ENCODE measurements around the gene MBOAT1. TPM values are rescaled to one million over a fixed set of nuclear protein-coding genes. Genes with fewer than 3 reads are reported as not detected.
"Not testable (repeated sequence)": the region's sequence is repeated elsewhere in the genome, so short reads cannot be mapped to it uniquely, and the experiment has no call there.

MBOAT1 gene
- total RNA-seq, 2 experiments from 2014 or later, result 14.1 to 14.8 TPM

DNA sequence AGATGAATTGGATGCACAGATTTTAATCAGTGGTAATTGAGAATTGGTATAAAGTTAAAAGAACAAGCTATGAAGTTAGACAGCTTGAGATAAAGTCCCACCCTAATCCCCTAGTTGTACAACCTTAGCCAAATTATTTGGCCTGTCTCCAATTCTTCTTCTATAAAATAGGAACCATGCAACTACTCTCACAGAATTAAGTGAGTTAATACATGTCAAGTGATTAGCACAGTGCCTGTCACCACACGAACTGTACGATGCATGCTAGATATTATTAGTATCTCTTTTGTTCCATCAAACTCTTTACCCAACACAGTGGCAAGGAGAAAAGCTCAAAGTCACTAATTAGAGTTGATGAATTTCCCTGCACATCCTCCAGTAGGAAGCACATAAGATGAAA, 44.7 kb downstream of the MBOAT1 start:
- DNase-seq (no peak), ATAC-seq (ENCODE audit: low read depth) (no peak)
- POLR2A ChIA-PET, result no interaction called here
- Mint-ChIP-seq H3K27ac (no peak overlapping the region), H3K4me1 (peaks cover 4% of the 10 kb centered on the region), H3K36me3 (peaks cover 19% of the 10 kb centered on the region), H3K27me3 (no peaks in the 10 kb centered on the region), H3K4me3 (no peak overlapping the region), H3K9me3 (peaks cover 2% of the 10 kb centered on the region)

DNA sequence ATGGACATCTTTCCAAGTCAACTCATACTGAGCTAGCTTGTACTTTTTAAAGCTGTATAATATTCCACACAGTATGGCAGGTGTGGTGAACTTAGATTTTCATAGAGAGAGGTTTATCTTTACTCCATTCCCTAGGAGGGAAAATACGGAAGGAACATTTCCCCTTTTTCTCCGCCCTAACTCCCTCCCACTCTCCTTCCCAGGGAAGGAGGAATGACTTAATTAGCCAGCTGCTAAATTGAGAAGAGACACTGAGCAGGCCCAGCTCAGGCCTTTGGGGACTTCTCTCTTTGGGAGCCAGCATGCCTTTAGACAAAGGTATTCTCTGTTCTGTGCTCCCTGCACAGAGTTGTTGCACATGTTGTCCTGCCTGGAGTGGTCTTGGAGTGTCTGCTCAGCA, 46.1 kb downstream of the MBOAT1 start:
- no peak overlapping the region for H3K4me3 Mint-ChIP-seq
- no peak for ATAC-seq (ENCODE audit: low read depth)
- DNase-seq, result no peak
- H3K9me3 Mint-ChIP-seq, result peaks cover 2% of the 10 kb centered on the region
- H3K27me3 Mint-ChIP-seq, result no peaks in the 10 kb centered on the region
- H3K36me3 Mint-ChIP-seq, result peaks cover 17% of the 10 kb centered on the region
- H3K4me1 Mint-ChIP-seq, result peaks cover 4% of the 10 kb centered on the region
- H3K27ac Mint-ChIP-seq, result no peak overlapping the region
- POLR2A ChIA-PET, result no interaction called here

DNA sequence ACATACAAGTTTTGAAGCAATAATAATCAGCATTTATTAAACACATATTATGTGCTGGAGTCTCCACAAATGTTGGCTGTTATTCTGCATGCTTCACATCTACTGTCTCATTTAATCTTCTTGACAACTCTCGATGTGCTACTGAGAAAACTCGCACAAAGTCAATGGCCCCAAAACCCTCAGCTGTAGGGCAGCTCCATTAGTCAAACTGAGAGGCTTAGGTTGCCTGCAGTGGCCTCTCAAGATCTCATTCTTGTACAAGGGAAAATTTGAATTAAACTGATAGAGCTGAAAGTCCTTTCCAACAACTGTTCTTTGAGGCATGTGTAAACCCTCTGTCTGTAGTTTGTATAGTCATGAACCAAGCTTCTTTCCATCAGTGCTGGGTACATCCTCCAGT, 49.8 kb downstream of the MBOAT1 start:
- H3K36me3 Mint-ChIP-seq, result peaks cover 13% of the 10 kb centered on the region
- peaks cover 1% of the 10 kb centered on the region for H3K4me1 Mint-ChIP-seq
- H3K27me3 Mint-ChIP-seq, result no peaks in the 10 kb centered on the region
- H3K4me3 Mint-ChIP-seq, result no peak overlapping the region
- DNase-seq, result no peak
- POLR2A ChIA-PET, result no interaction called here
- no peak for ATAC-seq (ENCODE audit: low read depth)
- H3K9me3 Mint-ChIP-seq, result peaks cover 2% of the 10 kb centered on the region
- no peak overlapping the region for H3K27ac Mint-ChIP-seq

DNA sequence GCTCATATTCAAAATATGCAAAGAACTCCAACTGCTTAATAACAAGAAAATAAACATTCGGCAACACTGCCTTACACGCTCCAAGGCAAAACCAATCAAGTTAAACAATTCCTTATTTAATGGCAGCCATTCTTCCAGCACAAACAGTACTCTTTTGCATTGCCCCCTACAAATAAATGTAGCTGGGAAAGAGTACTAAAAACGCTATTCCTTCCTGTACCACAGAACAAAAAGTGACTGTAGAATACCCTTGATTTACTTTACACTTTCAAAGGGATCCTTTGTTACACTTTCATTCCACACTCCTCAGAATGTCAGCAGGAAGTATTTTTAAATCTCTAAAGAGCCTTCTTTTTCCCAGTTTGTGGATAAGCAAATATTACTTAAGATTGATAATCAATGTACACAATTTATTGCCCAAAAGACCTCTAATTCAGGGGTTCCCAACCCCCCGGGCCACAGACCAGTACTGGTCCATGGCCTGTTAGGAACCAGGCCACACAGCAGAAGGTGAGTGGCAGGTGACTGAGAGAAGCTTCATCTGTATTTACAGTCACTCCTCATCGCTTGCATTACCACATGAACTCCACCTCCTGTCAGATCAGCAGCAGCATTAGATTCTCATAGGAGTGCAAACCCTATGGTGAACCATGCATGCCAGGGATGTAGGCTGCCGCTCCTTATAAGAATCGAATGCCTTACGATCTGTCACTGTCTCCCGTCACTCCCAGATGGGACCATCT, 51.6 kb downstream of the MBOAT1 start:
- no peak overlapping the region for H3K27ac Mint-ChIP-seq
- peaks cover 1% of the 10 kb centered on the region for H3K4me1 Mint-ChIP-seq
- DNase-seq, result no peak
- H3K4me3 Mint-ChIP-seq, result no peak overlapping the region
- H3K27me3 Mint-ChIP-seq, result no peaks in the 10 kb centered on the region
- H3K9me3 Mint-ChIP-seq, result no peaks in the 10 kb centered on the region
- no peak for ATAC-seq (ENCODE audit: low read depth)
- peaks cover 2% of the 10 kb centered on the region for H3K36me3 Mint-ChIP-seq
- POLR2A ChIA-PET, result no interaction called here

DNA sequence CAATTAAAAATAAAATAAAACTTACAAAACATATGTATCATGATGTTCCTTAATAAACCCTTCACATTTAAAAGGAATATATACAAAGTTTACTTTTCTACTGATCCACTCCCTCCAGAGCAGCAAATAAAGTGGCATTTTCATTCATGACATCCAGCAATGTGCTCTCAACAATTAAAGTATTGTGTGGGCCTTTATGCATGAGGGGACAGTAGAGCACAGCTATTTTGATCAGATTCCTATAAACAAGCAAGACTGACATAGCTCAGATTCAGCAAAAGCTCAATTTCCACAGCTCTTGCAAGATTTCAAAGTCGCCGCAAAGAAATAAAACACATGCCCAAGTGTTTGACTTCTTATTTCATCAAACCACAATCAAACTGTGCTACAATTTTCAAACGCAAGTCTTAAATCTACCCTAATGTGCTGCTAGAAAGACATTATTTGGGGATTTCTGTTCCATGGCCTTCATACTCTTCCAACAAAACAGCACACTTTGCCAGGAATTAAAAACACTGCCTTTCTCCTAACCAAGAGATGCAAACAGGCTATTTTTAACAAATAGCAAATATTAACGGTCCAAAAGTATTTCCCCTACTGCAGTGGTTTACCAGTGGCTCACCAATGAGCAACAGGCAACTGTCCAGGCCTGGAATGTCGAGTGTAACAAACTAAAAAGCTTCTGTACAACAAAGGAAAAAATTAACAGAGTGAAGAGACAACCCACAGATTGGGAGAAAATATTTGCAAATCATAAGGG, 52.3 kb downstream of the MBOAT1 start:
- H3K4me1 Mint-ChIP-seq, result peaks cover 1% of the 10 kb centered on the region
- no peak overlapping the region for H3K4me3 Mint-ChIP-seq
- no peak overlapping the region for H3K27ac Mint-ChIP-seq
- H3K27me3 Mint-ChIP-seq, result no peaks in the 10 kb centered on the region
- DNase-seq (no peak), ATAC-seq (ENCODE audit: low read depth) (no peak)
- H3K36me3 Mint-ChIP-seq, result peaks cover 2% of the 10 kb centered on the region
- no peaks in the 10 kb centered on the region for H3K9me3 Mint-ChIP-seq
- POLR2A ChIA-PET, result no interaction called here

DNA sequence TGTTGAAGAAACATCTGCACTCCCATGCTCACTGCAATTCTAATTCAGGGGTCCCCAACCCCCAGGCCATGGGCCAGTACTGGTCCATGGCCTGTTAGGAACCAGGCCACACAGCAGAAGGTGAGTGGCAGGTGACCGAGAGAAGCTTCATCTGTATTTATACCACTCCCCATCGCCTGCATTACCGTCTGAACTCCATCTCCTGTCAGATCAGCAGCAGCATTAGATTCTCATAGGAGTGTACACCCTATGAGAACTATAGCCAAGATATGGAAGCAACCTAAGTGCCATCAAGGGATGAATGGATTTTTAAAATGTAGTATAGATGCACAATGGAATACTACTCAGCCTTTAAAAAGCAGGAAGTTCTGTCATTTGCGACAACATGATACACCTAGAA, 53.2 kb downstream of the MBOAT1 start:
- DNase-seq (no peak), ATAC-seq (ENCODE audit: low read depth) (no peak)
- no peak overlapping the region for H3K27ac Mint-ChIP-seq
- H3K4me3 Mint-ChIP-seq, result no peak overlapping the region
- H3K9me3 Mint-ChIP-seq, result no peaks in the 10 kb centered on the region
- H3K27me3 Mint-ChIP-seq, result no peaks in the 10 kb centered on the region
- peaks cover 3% of the 10 kb centered on the region for H3K4me1 Mint-ChIP-seq
- H3K36me3 Mint-ChIP-seq, result peaks cover 2% of the 10 kb centered on the region
- POLR2A ChIA-PET, result no interaction called here

DNA sequence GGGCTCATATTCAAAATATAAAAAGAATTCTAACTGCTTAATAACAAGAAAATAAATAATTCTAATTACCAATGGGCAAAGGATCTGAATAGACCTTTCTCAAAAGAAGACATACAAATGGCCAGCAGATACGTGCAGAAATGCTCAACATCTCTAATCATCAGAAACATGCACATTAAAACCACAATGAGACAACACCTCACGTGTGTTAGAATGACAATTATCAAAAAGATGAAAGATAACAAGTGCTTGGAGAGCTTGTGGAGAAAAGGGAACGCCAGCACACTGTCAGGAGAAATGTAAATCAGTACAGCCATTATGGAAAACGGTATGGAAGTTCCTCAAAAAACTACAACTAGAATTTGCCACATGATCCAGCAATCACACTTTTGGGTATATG, 53.6 kb downstream of the MBOAT1 start:
- ATAC-seq (ENCODE audit: low read depth) (no peak), DNase-seq (no peak)
- no peak overlapping the region for H3K27ac Mint-ChIP-seq
- no peak overlapping the region for H3K4me3 Mint-ChIP-seq
- no peaks in the 10 kb centered on the region for H3K9me3 Mint-ChIP-seq
- POLR2A ChIA-PET, result no interaction called here
- H3K36me3 Mint-ChIP-seq, result peaks cover 2% of the 10 kb centered on the region
- H3K4me1 Mint-ChIP-seq, result peaks cover 3% of the 10 kb centered on the region
- H3K27me3 Mint-ChIP-seq, result no peaks in the 10 kb centered on the region

DNA sequence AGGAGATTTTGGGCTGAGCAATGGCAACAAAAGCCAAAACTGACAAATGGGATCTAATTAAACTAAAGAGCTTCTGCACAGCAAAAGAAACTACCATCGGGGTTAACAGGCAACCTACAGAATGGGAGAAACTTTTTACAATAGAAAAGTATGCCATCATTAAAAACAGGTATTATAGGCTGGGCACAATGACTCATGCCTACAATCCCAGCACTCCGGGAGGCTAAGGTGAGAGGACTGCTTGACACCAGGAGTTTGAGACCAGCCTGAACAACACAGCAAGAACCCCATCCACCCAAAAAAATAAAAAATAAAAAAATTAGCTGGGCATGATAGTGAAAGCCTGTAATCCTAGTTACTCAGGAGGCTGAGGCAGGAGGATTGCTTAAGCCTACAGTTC, 55.4 kb downstream of the MBOAT1 start:
- no peaks in the 10 kb centered on the region for H3K9me3 Mint-ChIP-seq
- H3K36me3 Mint-ChIP-seq, result peaks cover 2% of the 10 kb centered on the region
- no peaks in the 10 kb centered on the region for H3K27me3 Mint-ChIP-seq
- POLR2A ChIA-PET, result no interaction called here
- no peak for ATAC-seq (ENCODE audit: low read depth)
- H3K4me1 Mint-ChIP-seq, result peaks cover 3% of the 10 kb centered on the region
- H3K27ac Mint-ChIP-seq, result no peak overlapping the region
- DNase-seq, result no peak
- H3K4me3 Mint-ChIP-seq, result no peak overlapping the region

DNA sequence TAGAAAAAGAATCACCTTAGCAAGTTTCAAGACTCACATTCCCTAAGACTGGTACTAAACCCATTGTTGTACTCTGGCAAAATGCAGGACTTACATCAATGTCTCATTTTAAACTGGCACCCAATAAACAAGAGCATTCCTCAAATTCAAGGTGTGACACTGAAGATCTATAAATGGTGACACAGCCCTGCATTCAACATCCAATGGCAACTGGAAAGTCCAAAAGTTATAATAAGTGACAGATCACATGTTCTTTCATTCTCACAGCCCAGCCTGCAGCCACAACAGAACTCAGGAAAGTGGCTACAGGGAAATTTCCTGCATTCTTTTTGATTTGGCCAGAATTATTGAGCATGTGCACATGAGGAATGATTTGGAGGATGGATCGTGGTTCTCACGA, 57.5 kb downstream of the MBOAT1 start:
- Mint-ChIP-seq H3K27ac (no peak overlapping the region), H3K4me3 (no peak overlapping the region), H3K4me1 (peaks cover 2% of the 10 kb centered on the region), H3K36me3 (peaks cover 16% of the 10 kb centered on the region), H3K9me3 (no peaks in the 10 kb centered on the region), H3K27me3 (no peaks in the 10 kb centered on the region)
- POLR2A ChIA-PET, result no interaction called here
- no peak for ATAC-seq (ENCODE audit: low read depth)
- no peak for DNase-seq

DNA sequence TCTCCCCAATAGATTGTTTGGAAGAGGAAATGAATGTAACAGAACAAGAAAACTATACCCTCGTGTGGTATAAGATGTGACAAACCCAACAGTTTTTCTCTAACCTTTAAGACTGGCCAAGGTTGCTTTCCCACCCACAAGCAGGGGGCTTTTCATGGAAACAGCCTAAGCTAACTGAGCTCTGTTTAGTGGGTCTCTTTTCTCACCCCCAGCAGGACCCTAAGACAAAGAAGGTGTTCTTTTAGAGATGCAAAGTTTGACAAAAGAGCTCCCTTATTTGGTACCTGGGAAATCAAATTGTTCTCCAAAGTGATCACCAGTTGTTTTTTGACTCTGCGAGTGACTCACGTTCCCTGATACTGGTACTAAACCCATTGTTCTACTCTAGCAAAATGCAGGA, 59.1 kb downstream of the MBOAT1 start:
- Mint-ChIP-seq H3K4me3 (no peak overlapping the region), H3K36me3 (peaks cover 18% of the 10 kb centered on the region), H3K27me3 (no peaks in the 10 kb centered on the region), H3K4me1 (peaks cover 2% of the 10 kb centered on the region), H3K27ac (no peak overlapping the region), H3K9me3 (no peaks in the 10 kb centered on the region)
- POLR2A ChIA-PET, result no interaction called here
- DNase-seq (no peak), ATAC-seq (ENCODE audit: low read depth) (no peak)

DNA sequence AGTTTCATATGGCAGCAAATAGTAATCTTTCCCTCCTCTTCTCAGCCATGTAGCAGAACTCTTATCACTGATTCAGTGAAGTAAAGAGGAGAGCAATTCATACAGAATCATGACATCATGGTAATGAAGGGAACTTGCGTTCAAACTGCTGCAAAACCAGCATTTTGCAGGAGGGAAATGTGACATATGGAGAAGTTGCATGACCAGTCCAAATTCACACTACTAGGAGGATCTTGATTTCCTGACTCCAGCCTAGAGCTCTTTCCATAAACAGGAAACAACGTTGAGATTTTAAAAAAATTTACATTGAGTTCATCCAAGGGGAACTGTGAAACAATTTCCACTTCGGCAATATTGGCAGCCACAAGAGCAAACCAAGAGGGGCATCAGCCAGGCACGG, 63.8 kb downstream of the MBOAT1 start:
- POLR2A ChIA-PET, result interaction anchor here (0.7 kb wide), 1 partner anchor 1450 kb away, joined by 3 read pairs; no protein-coding TSS in a partner anchor
- H3K9me3 Mint-ChIP-seq, result peaks cover 3% of the 10 kb centered on the region
- H3K27ac Mint-ChIP-seq, result no peak overlapping the region
- DNase-seq (no peak), ATAC-seq (ENCODE audit: low read depth) (no peak)
- H3K4me1 Mint-ChIP-seq, result no peaks in the 10 kb centered on the region
- H3K27me3 Mint-ChIP-seq, result no peaks in the 10 kb centered on the region
- H3K4me3 Mint-ChIP-seq, result no peak overlapping the region
- H3K36me3 Mint-ChIP-seq, result peaks cover 29% of the 10 kb centered on the region

DNA sequence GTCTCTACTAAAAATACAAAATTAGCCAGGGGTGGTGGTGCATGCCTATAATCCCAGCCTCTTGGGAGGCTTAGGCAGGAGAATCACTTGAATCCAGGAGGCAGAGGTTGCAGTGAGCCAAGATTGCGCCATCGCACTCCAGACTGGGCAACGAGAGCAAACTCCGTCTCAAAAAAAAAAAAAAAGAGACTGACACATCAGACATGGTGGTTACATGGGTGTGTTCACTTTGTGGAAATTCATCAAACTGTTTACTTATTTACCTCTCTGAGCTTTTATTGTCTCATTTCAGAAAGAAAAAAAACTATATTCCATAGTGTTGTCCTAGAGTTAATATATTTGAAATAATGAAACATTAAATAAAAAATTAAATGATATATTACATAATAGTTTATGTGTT, 64.8 kb downstream of the MBOAT1 start:
- no peaks in the 10 kb centered on the region for H3K27me3 Mint-ChIP-seq
- POLR2A ChIA-PET, result no interaction called here
- H3K27ac Mint-ChIP-seq, result no peak overlapping the region
- peaks cover 3% of the 10 kb centered on the region for H3K9me3 Mint-ChIP-seq
- peaks cover 33% of the 10 kb centered on the region for H3K36me3 Mint-ChIP-seq
- H3K4me1 Mint-ChIP-seq, result no peaks in the 10 kb centered on the region
- ATAC-seq (ENCODE audit: low read depth) (no peak), DNase-seq (no peak)
- H3K4me3 Mint-ChIP-seq, result no peak overlapping the region

DNA sequence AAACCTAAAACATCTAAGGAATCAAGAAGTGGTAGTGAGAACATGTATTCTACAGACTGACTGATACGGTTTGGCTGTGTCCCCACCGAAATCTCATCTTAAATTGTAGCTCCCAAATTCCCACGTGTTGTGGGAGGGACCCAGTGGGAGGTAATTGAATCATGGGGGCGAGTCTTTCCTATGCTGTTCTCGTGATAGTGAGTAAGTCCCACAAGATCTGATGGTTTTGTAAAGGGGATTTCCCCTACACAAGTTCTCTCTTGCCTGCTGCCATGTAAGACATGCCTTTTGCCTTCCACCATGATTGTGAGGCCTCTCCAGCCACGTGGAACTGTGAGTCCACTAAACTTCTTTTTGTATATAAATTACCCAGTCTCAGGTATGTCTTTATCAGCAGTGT, 65.4 kb downstream of the MBOAT1 start:
- H3K27me3 Mint-ChIP-seq; H3K4me1 Mint-ChIP-seq; H3K9me3 Mint-ChIP-seq; DNase-seq; ATAC-seq (ENCODE audit: low read depth); H3K27ac Mint-ChIP-seq; H3K4me3 Mint-ChIP-seq: not testable (repeated sequence)
- peaks cover 33% of the 10 kb centered on the region for H3K36me3 Mint-ChIP-seq
- POLR2A ChIA-PET, result interaction anchor here (0.6 kb wide), 1 partner anchor 126 kb away, joined by 7 read pairs; no protein-coding TSS in a partner anchor

DNA sequence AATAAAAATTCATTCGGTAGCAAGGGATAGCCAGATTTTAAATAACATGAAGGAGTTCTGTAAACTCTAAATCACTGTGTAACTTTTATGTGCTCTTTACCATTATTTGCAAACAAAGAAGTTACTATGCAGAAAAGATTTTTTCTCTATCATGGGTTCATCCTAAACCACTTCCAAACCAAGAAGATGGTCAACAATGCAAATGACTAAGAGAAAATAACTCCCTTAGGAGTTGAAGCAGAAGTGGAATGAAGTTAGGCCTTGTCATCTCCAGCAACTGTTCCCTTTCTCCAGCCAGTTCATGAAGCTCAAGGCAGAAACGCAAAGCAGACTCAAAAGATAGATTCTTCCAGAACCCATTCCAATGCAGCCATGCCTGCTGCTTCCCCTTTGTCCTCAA, 66.0 kb downstream of the MBOAT1 start:
- no peaks in the 10 kb centered on the region for H3K27me3 Mint-ChIP-seq
- H3K27ac Mint-ChIP-seq, result no peak overlapping the region
- POLR2A ChIA-PET, result no interaction called here
- no peaks in the 10 kb centered on the region for H3K4me1 Mint-ChIP-seq
- DNase-seq (no peak), ATAC-seq (ENCODE audit: low read depth) (no peak)
- no peak overlapping the region for H3K4me3 Mint-ChIP-seq
- peaks cover 3% of the 10 kb centered on the region for H3K9me3 Mint-ChIP-seq
- H3K36me3 Mint-ChIP-seq, result peaks cover 32% of the 10 kb centered on the region

All from activated naive CD8-positive, alpha-beta T cell treated with anti-CD3 and anti-CD28 coated beads, Interleukin-2, amount 10 ng/mL, durations not matched to agents 7 days and 5 days (primary cell).